Keratinocyte (primary cell): ENCODE results near the gene WFDC8. TPM values are rescaled to one million over a fixed set of nuclear protein-coding genes. Genes with fewer than 3 reads are reported as not detected.
"Not testable (repeated sequence)": the region's sequence is repeated elsewhere in the genome, so short reads cannot be mapped to it uniquely, and the experiment has no call there.

ENCODE experiments used
- DNase-seq: peaks from one replicate; pipeline ENCODE4 v3.0.0-alpha.2; 2011; ENCODE audit warnings: low read depth, missing footprints, low spot score
- FAIRE-seq: peaks from 2 replicates; lab custom pipeline; 2011; peaks lifted over from hg19 to GRCh38; lab: Jason Lieb, UNC
- H2AFZ ChIP-seq: 2 replicates; pipeline ENCODE4 v1.6.0; 2012; ENCODE audit warnings: low read length, control low read depth, inconsistent platforms; ENCODE audit not compliant: control insufficient read depth
- H3K27ac ChIP-seq: 2 replicates; pipeline ENCODE4 v1.5.1; 2011; ENCODE audit warnings: low read length; ENCODE audit not compliant: control insufficient read depth, insufficient read depth
- H3K27me3 ChIP-seq: 3 replicates; pipeline ENCODE4 v1.6.0; 2011; ENCODE audit warnings: low read length; ENCODE audit not compliant: control insufficient read depth, insufficient read depth; ENCODE audit errors: extremely low read depth
- H3K36me3 ChIP-seq, 2 experiments: 2 replicates in 1 of 2; 3 replicates in 1 of 2; pipeline ENCODE4 v1.5.1; 2011; ENCODE audit warnings: low read length in 2 of 2, mild to moderate bottlenecking in 1 of 2; ENCODE audit not compliant: control insufficient read depth in 2 of 2, insufficient read depth in 2 of 2; ENCODE audit errors: extremely low read depth in 1 of 2
- H3K4me1 ChIP-seq: 3 replicates; pipeline ENCODE4 v1.5.1; 2011; ENCODE audit warnings: low read length; ENCODE audit not compliant: control insufficient read depth, insufficient read depth; ENCODE audit errors: extremely low read depth
- H3K4me2 ChIP-seq: 3 replicates; pipeline ENCODE4 v1.6.0; 2011; ENCODE audit warnings: low read depth, low read length; ENCODE audit not compliant: control insufficient read depth, insufficient read depth; ENCODE audit errors: extremely low read depth
- H3K4me3 ChIP-seq, 3 experiments: fragments of 200-600 bp in 1 of 3; sonication (generic) in 1 of 3; 2 replicates in 2 of 3; 3 replicates in 1 of 3; pipeline ENCODE4 v1.5.1; 2011 to 2016; ENCODE audit warnings: low read length in 3 of 3, mild to moderate bottlenecking in 3 of 3, control low read depth in 2 of 3, inconsistent platforms in 1 of 3, low read depth in 1 of 3, mixed read lengths in 1 of 3, mixed run types in 1 of 3, moderate library complexity in 1 of 3; ENCODE audit not compliant: control insufficient read depth in 2 of 3, insufficient read depth in 2 of 3; ENCODE audit errors: extremely low read depth in 1 of 3
- H3K79me2 ChIP-seq: 2 replicates; pipeline ENCODE4 v1.6.0; 2012; ENCODE audit warnings: low read length; ENCODE audit not compliant: control insufficient read depth, insufficient read depth
- H3K9ac ChIP-seq: 3 replicates; pipeline ENCODE4 v1.6.0; 2011; ENCODE audit warnings: low read length; ENCODE audit not compliant: control insufficient read depth, insufficient read depth; ENCODE audit errors: extremely low read depth
- H3K9me1 ChIP-seq: 3 replicates; pipeline ENCODE4 v1.6.0; 2011; ENCODE audit warnings: low read length; ENCODE audit not compliant: control insufficient read depth, insufficient read depth; ENCODE audit errors: extremely low read depth
- H3K9me3 ChIP-seq: 2 replicates; pipeline ENCODE4 v1.5.1; 2012; ENCODE audit warnings: low read depth, low read length; ENCODE audit not compliant: control insufficient read depth
- H4K20me1 ChIP-seq: 3 replicates; pipeline ENCODE4 v1.6.0; 2011; ENCODE audit warnings: low read length; ENCODE audit not compliant: control insufficient read depth, insufficient read depth; ENCODE audit errors: extremely low read depth
- CTCF ChIP-seq, 3 experiments: IDR thresholded peaks in 1 of 3; conservative IDR thresholded peaks in 1 of 3; optimal IDR thresholded peaks in 1 of 3; 2 replicates in 2 of 3; 3 replicates in 1 of 3; pipeline versions ENCODE3 to v1.5.1; 2011; ENCODE audit warnings: low read length in 3 of 3, mild to moderate bottlenecking in 3 of 3, moderate library complexity in 2 of 3, control low read depth in 1 of 3, inconsistent platforms in 1 of 3; ENCODE audit not compliant: insufficient read depth in 2 of 3; ENCODE audit errors: extremely low read depth in 1 of 3
- EZH2 ChIP-seq: IDR thresholded peaks from one replicate; pipeline ENCODE4 v1.6.1; 2012; ENCODE audit warnings: inconsistent platforms, mild to moderate bottlenecking, low read length, moderate library complexity
- dilution Hi-C: fragments of 300-500 bp; cut with MboI; formaldehyde crosslinking; loops from one replicate; pipeline ENCODE4 v1.7.0; 2020; ENCODE audit warnings: low sequenced_read_pairs; ENCODE audit not compliant: extremely low pct_ligation_motif_present
- polyA plus RNA-seq, 5 experiments: library from polyadenylated mRNA; depleted of rRNA in 3 of 5; stranded (reverse) in 3 of 5; stranded (forward) in 1 of 5; unstranded in 1 of 5; fragments of >200 nt; gene quantifications; 1 replicate in 1 of 5; 2 replicates in 3 of 5; 3 replicates in 1 of 5; pipeline versions ENCODE4 v1.2.1 to v1.2.3, GENCODE V29; 2011 to 2012; ENCODE audit warnings: missing spikeins in 2 of 5, low read depth in 1 of 5, low replicate concordance in 1 of 5

WFDC8 gene
- polyA plus RNA-seq, 1 donor (not counting 4 experiments of a cell fraction or from before 2014, with no cell fraction given): not detected

DNA sequence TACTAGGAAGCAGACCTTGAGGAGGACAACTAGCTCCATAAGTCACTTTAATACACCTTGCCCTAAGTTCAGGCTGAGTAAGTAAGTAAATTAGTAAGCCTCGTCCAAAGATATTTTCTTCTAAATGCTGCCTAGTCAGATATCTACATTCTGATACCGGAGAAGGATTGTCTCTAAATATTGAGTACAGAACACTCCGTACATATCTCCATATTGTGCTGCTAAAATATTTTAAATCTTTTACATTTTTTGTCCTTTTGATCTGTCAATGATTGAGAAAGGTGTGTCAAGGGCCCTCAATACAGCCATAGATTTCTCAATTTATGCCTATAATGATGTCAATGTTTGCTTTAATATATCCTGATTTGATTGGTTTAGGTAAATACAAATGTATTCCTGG, 3.2 kb downstream of the WFDC8 start:
- no peaks in the 10 kb centered on the region for H3K27me3 ChIP-seq
- H3K4me2 ChIP-seq: no peak overlapping the region
- H4K20me1 ChIP-seq: no peaks in the 10 kb centered on the region
- no peak for FAIRE-seq
- H2AFZ ChIP-seq: no peak overlapping the region
- H3K4me1 ChIP-seq: no peaks in the 10 kb centered on the region
- DNase-seq: no peak
- TF ChIP-seq CTCF (optimal IDR thresholded peaks at IDR 0.05 in 1 of 3, IDR thresholded peaks at IDR 0.05 in 1 of 3, conservative IDR thresholded peaks at IDR 0.05 in 1 of 3; ENCODE audit: extremely low read depth in 1 of 3, insufficient read depth in 2 of 3, low read length in 3 of 3) (no peak), EZH2 (no peak)
- no peaks in the 10 kb centered on the region for H3K79me2 ChIP-seq
- no peaks in the 10 kb centered on the region for H3K9me3 ChIP-seq
- dilution Hi-C loops: no loop called here
- H3K27ac ChIP-seq: no peak overlapping the region
- H3K9ac ChIP-seq: no peak overlapping the region
- H3K4me3 ChIP-seq: no peak overlapping the region
- no peaks in the 10 kb centered on the region for H3K36me3 ChIP-seq
- H3K9me1 ChIP-seq: no peaks in the 10 kb centered on the region

- H3K4me3 ChIP-seq, H3K4me1 ChIP-seq, H3K27me3 ChIP-seq, dilution Hi-C loops, H4K20me1 ChIP-seq, H2AFZ ChIP-seq, H3K36me3 ChIP-seq, FAIRE-seq, H3K27ac ChIP-seq, H3K9me1 ChIP-seq, H3K9ac ChIP-seq, H3K4me2 ChIP-seq, DNase-seq, H3K79me2 ChIP-seq, H3K9me3 ChIP-seq: not testable (repeated sequence)
Observed at GRCh38 chr20:45569650-45570049, 9.4 kb downstream of the WFDC8 start.

GRCh38 chr20:45564760-45565276, 14.3 kb downstream of the WFDC8 start:
- dilution Hi-C loops: no loop called here
- no peak for FAIRE-seq
- no peak for TF ChIP-seq CTCF (optimal IDR thresholded peaks at IDR 0.05 in 1 of 3, IDR thresholded peaks at IDR 0.05 in 1 of 3, conservative IDR thresholded peaks at IDR 0.05 in 1 of 3; ENCODE audit: extremely low read depth in 1 of 3, insufficient read depth in 2 of 3, low read length in 3 of 3)
- TF ChIP-seq EZH2: no peak
- Histone ChIP-seq H3K4me3 (no peak overlapping the region), H3K27me3 (no peaks in the 10 kb centered on the region), H4K20me1 (no peaks in the 10 kb centered on the region), H3K4me2 (no peak overlapping the region), H3K9me3 (no peaks in the 10 kb centered on the region), H3K27ac (no peak overlapping the region), H3K9me1 (no peaks in the 10 kb centered on the region), H3K79me2 (no peaks in the 10 kb centered on the region), H3K4me1 (no peaks in the 10 kb centered on the region), H2AFZ (no peak overlapping the region), H3K36me3 (no peaks in the 10 kb centered on the region), H3K9ac (no peak overlapping the region)
- no peak for DNase-seq
